CD4-positive, CD25-positive, alpha-beta regulatory T cell (primary cell): ENCODE results near the gene PBX1. TPM values are rescaled to one million over a fixed set of nuclear protein-coding genes. Genes with fewer than 3 reads are reported as not detected.

ENCODE experiments used
- ATAC-seq, 2 donors: fragments of 150-1000 bp; cut with Tn5 transposase; one replicate each; pipeline ENCODE4 v1.10.0; 2021; ENCODE audit warnings: low read depth in 2 of 2, moderate number of reproducible peaks in 2 of 2, moderate library complexity in 1 of 2
- DNase-seq, 3 donors: peaks; one replicate each; pipeline versions ENCODE4 v3.0.0 to v3.0.0-alpha.2; 2012 to 2022; ENCODE audit warnings: mixed read lengths in 1 of 3
- H3K27ac ChIP-seq: one replicate; pipeline ENCODE4 v1.7.0; 2013; ENCODE audit warnings: mild to moderate bottlenecking, low read length; ENCODE audit not compliant: insufficient read depth, poor library complexity, severe bottlenecking
- H3K27me3 ChIP-seq: one replicate; pipeline ENCODE4 v1.7.0; 2013; ENCODE audit warnings: low read length; ENCODE audit not compliant: control insufficient read depth, insufficient read depth
- H3K36me3 ChIP-seq: one replicate; pipeline ENCODE4 v1.7.0; 2013; ENCODE audit warnings: mild to moderate bottlenecking, low read length, moderate library complexity; ENCODE audit not compliant: control insufficient read depth, insufficient read depth
- H3K4me1 ChIP-seq: 2 replicates; pipeline ENCODE4 v1.7.0; 2013; ENCODE audit warnings: mild to moderate bottlenecking, low read length; ENCODE audit not compliant: insufficient read depth, control insufficient read depth, poor library complexity, severe bottlenecking
- H3K4me3 ChIP-seq: one replicate; pipeline ENCODE4 v1.7.0; 2013; ENCODE audit warnings: low read depth, mild to moderate bottlenecking, low read length, moderate library complexity
- H3K9me3 ChIP-seq, 2 experiments: 1 replicate in 1 of 2; 2 replicates in 1 of 2; pipeline ENCODE4 v1.7.0; 2013; ENCODE audit warnings: low read length in 2 of 2, mild to moderate bottlenecking in 1 of 2, moderate library complexity in 1 of 2; ENCODE audit not compliant: control insufficient read depth in 2 of 2
- H3K27ac Mint-ChIP-seq, 3 donors: one replicate each; pipeline ENCODE4 v1.8.0; 2020 to 2022; ENCODE audit warnings: mild to moderate bottlenecking in 3 of 3, mixed read lengths in 3 of 3, moderate library complexity in 2 of 3
- H3K27me3 Mint-ChIP-seq: one replicate; pipeline ENCODE4 v1.8.0; 2022; ENCODE audit warnings: mild to moderate bottlenecking, mixed read lengths
- H3K36me3 Mint-ChIP-seq: one replicate; pipeline ENCODE4 v1.8.0; 2020; ENCODE audit warnings: mixed read lengths
- H3K4me1 Mint-ChIP-seq, 4 donors: one replicate each; pipeline ENCODE4 v1.8.0; 2020 to 2022; ENCODE audit warnings: mixed read lengths in 4 of 4, mild to moderate bottlenecking in 1 of 4
- H3K4me3 Mint-ChIP-seq, 4 donors: one replicate each; pipeline ENCODE4 v1.8.0; 2020 to 2022; ENCODE audit warnings: mild to moderate bottlenecking in 4 of 4, mixed read lengths in 4 of 4, moderate library complexity in 3 of 4
- H3K9me3 Mint-ChIP-seq, 7 donors: one replicate each; pipeline ENCODE4 v1.8.0; 2020 to 2022; ENCODE audit warnings: mixed read lengths in 7 of 7, mild to moderate bottlenecking in 3 of 7, moderate library complexity in 2 of 7
- polyA plus RNA-seq, 4 donors: library from polyadenylated mRNA; unstranded; fragments of 300-500 nt; fragmentation: Illumina TruSeq; gene quantifications; one replicate each; pipeline ENCODE4 v1.2.3, GENCODE V29; 2021
- total RNA-seq: library from RNA; stranded (reverse); gene quantifications from one replicate; pipeline ENCODE4 v1.2.3, GENCODE V29; 2022

The PBX1 gene
- total and polyA plus RNA-seq, 5 donors from 2014 or later, result 0.03 to 1.7 (median 0.10) TPM; not detected in 2

GRCh38 chr1:164702216-164702615 is 143.2 kb downstream of the PBX1 start:
- H3K4me1 Mint-ChIP-seq, result no peaks in the 10 kb centered on the region
- no peaks in the 10 kb centered on the region for H3K4me1 ChIP-seq
- H3K36me3 Mint-ChIP-seq, result no peaks in the 10 kb centered on the region
- H3K27me3 Mint-ChIP-seq, result peaks cover 6% of the 10 kb centered on the region
- DNase-seq (no peak), ATAC-seq (no peak)
- H3K27me3 ChIP-seq, result no peaks in the 10 kb centered on the region
- no peak overlapping the region for H3K4me3 ChIP-seq
- no peaks in the 10 kb centered on the region for H3K9me3 ChIP-seq
- H3K4me3 Mint-ChIP-seq, result no peak overlapping the region
- H3K27ac Mint-ChIP-seq, result no peak overlapping the region
- H3K27ac ChIP-seq, result no peak overlapping the region
- peaks cover 0 to 5% (median 0%) of the 10 kb centered on the region in 7 donors for H3K9me3 Mint-ChIP-seq
- no peaks in the 10 kb centered on the region for H3K36me3 ChIP-seq

DNA sequence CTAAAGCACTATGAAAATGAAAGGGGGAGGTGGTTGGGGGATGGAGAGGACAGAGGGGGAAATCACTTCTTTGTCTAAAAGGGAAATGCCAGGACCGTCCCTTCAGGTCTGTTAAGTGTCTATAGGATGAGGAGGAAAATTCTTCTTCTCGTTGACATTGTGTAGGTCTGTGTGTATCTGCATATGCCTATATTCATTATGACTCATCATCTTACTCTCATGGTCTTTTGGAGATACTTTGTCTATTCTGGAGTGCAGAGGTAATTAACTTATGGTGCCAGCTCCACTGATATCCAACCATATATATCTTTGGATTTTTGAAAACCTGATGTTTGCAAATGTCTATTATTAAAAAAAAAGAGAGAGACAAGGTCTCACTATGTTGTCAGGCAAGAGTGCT is 143.7 kb downstream of the PBX1 start:
- Histone ChIP-seq H3K9me3 (no peaks in the 10 kb centered on the region), H3K4me3 (no peak overlapping the region), H3K27ac (no peak overlapping the region), H3K27me3 (no peaks in the 10 kb centered on the region), H3K4me1 (no peaks in the 10 kb centered on the region), H3K36me3 (no peaks in the 10 kb centered on the region)
- Mint-ChIP-seq H3K27me3 (peaks cover 6% of the 10 kb centered on the region), H3K27ac (no peak overlapping the region), H3K9me3 (peaks cover 0 to 5% (median 0%) of the 10 kb centered on the region in 7 donors), H3K36me3 (no peaks in the 10 kb centered on the region), H3K4me1 (no peaks in the 10 kb centered on the region), H3K4me3 (no peak overlapping the region)
- DNase-seq, result no peak
- no peak for ATAC-seq

DNA sequence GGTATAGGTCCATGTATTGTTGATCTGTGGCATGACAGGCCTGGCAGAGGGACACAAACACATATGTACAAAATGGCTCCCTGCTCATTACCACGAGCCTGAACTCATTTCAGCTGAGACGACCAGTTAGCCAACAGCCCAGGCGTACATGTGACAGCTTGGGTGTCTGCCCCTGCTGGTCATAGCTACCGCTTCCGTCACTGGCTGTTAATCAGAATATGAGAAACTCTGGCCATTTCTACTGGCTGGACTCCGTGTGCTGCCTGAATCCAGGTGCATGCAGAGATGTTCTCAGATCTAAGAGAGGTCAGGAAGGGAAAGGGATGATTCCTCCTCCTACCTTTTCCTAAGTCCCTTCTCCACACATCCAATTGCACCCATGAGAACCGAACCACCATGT is 144.5 kb downstream of the PBX1 start:
- H3K27me3 Mint-ChIP-seq, result peaks cover 6% of the 10 kb centered on the region

DNA sequence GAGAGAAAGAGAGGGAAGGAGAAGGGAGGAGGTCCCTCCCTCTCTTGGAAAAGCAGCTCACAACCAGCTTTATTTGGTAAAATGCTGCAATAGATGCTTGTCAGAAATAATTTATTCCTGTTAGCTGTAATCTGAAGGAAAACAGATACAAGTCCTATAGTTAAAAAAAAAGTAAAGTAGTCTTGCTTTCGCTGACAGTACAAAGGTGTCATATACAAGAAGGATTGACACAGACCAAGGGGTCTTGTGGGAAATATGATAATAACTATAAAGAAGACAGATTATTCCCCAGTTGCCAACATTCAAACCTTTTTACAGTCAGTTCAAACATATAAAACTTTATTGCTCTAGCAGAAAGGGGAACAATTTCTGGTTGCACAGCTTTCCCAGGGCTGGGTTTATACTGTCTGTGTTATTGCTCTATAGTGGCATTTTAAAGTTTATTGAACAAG is 145.0 kb downstream of the PBX1 start:
- DNase-seq, result no peak
- no peak overlapping the region for H3K4me3 Mint-ChIP-seq
- H3K36me3 Mint-ChIP-seq, result no peaks in the 10 kb centered on the region
- Histone ChIP-seq H3K4me3 (no peak overlapping the region), H3K36me3 (no peaks in the 10 kb centered on the region), H3K27ac (no peak overlapping the region), H3K4me1 (no peaks in the 10 kb centered on the region), H3K9me3 (no peaks in the 10 kb centered on the region), H3K27me3 (no peaks in the 10 kb centered on the region)
- H3K27ac Mint-ChIP-seq, result no peak overlapping the region
- peaks cover 0 to 5% (median 0%) of the 10 kb centered on the region in 7 donors for H3K9me3 Mint-ChIP-seq
- peaks cover 6% of the 10 kb centered on the region for H3K27me3 Mint-ChIP-seq
- no peaks in the 10 kb centered on the region for H3K4me1 Mint-ChIP-seq
- no peak for ATAC-seq

More for the DNA sequence above, 144.5 kb downstream of the PBX1 start:
- no peaks in the 10 kb centered on the region for H3K36me3 ChIP-seq
- no peaks in the 10 kb centered on the region for H3K4me1 ChIP-seq
- DNase-seq (no peak), ATAC-seq (no peak)
- Mint-ChIP-seq H3K36me3 (no peaks in the 10 kb centered on the region), H3K9me3 (peaks cover 0 to 5% (median 0%) of the 10 kb centered on the region in 7 donors), H3K27ac (no peak overlapping the region), H3K4me3 (no peak overlapping the region), H3K4me1 (no peaks in the 10 kb centered on the region)
- no peaks in the 10 kb centered on the region for H3K27me3 ChIP-seq
- H3K9me3 ChIP-seq, result no peaks in the 10 kb centered on the region
- no peak overlapping the region for H3K4me3 ChIP-seq
- no peak overlapping the region for H3K27ac ChIP-seq

GRCh38 chr1:164704954-164705353 is 146.0 kb downstream of the PBX1 start:
- H3K4me1 ChIP-seq, result no peaks in the 10 kb centered on the region
- no peaks in the 10 kb centered on the region for H3K27me3 ChIP-seq
- H3K9me3 Mint-ChIP-seq, result peaks cover 0 to 5% (median 0%) of the 10 kb centered on the region in 7 donors
- no peaks in the 10 kb centered on the region for H3K4me1 Mint-ChIP-seq
- DNase-seq, result no peak
- no peak overlapping the region for H3K27ac ChIP-seq
- no peaks in the 10 kb centered on the region for H3K9me3 ChIP-seq
- no peaks in the 10 kb centered on the region for H3K36me3 ChIP-seq
- no peak for ATAC-seq
- no peak overlapping the region for H3K4me3 ChIP-seq
- peaks cover 5% of the 10 kb centered on the region for H3K27me3 Mint-ChIP-seq
- H3K27ac Mint-ChIP-seq, result no peak overlapping the region
- no peak overlapping the region for H3K4me3 Mint-ChIP-seq
- H3K36me3 Mint-ChIP-seq, result no peaks in the 10 kb centered on the region

- H3K36me3 ChIP-seq, result no peaks in the 10 kb centered on the region
- Mint-ChIP-seq H3K27ac (no peak overlapping the region), H3K9me3 (peaks cover 0 to 3% (median 0%) of the 10 kb centered on the region in 7 donors), H3K27me3 (no peaks in the 10 kb centered on the region), H3K36me3 (no peaks in the 10 kb centered on the region), H3K4me1 (no peaks in the 10 kb centered on the region), H3K4me3 (no peak overlapping the region)
- no peaks in the 10 kb centered on the region for H3K9me3 ChIP-seq
- ATAC-seq (no peak), DNase-seq (no peak)
- H3K27ac ChIP-seq, result no peak overlapping the region
- no peaks in the 10 kb centered on the region for H3K4me1 ChIP-seq
- no peaks in the 10 kb centered on the region for H3K27me3 ChIP-seq
- no peak overlapping the region for H3K4me3 ChIP-seq
Measured at GRCh38 chr1:164706606-164706987, 147.6 kb downstream of the PBX1 start.

GRCh38 chr1:164707868-164708331 is 148.9 kb downstream of the PBX1 start:
- H3K36me3 ChIP-seq, result no peaks in the 10 kb centered on the region
- ATAC-seq (no peak), DNase-seq (no peak)
- no peaks in the 10 kb centered on the region for H3K9me3 ChIP-seq
- no peak overlapping the region for H3K4me3 ChIP-seq
- Mint-ChIP-seq H3K27ac (no peak overlapping the region), H3K27me3 (no peaks in the 10 kb centered on the region), H3K4me1 (no peaks in the 10 kb centered on the region), H3K36me3 (no peaks in the 10 kb centered on the region), H3K4me3 (no peak overlapping the region), H3K9me3 (no peaks in the 10 kb centered on the region)
- H3K27ac ChIP-seq, result no peak overlapping the region
- H3K27me3 ChIP-seq, result no peaks in the 10 kb centered on the region
- no peaks in the 10 kb centered on the region for H3K4me1 ChIP-seq

DNA sequence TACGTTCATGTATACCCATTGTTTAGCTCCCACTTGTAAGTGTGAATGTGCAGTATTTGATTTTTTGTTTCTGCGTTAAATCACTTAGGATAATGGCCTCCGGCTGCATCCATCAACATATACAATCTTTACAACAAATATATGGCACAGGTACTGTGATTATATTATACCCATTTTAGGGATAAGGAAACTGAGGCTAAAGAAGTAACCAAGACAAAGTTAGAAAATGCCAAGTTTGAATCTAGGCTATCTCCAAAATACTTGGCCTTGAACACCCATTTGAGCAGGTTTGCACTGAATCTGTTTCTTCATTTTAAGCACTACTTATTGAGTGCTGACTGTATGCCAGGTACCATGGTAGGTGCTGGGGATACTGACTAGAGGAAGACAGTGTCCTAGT is 149.6 kb downstream of the PBX1 start:
- Mint-ChIP-seq H3K27ac (no peak overlapping the region), H3K9me3 (no peaks in the 10 kb centered on the region), H3K4me3 (no peak overlapping the region), H3K36me3 (no peaks in the 10 kb centered on the region), H3K27me3 (no peaks in the 10 kb centered on the region), H3K4me1 (no peaks in the 10 kb centered on the region)
- no peaks in the 10 kb centered on the region for H3K36me3 ChIP-seq
- no peak overlapping the region for H3K4me3 ChIP-seq
- no peaks in the 10 kb centered on the region for H3K27me3 ChIP-seq
- no peaks in the 10 kb centered on the region for H3K4me1 ChIP-seq
- no peaks in the 10 kb centered on the region for H3K9me3 ChIP-seq
- H3K27ac ChIP-seq, result no peak overlapping the region
- ATAC-seq (no peak), DNase-seq (no peak)
